B cell (primary cell): ENCODE data around the gene ZNF335. TPM values are rescaled to one million over a fixed set of nuclear protein-coding genes. Genes with fewer than 3 reads are reported as not detected.

Experiments used
- ATAC-seq: fragments of 200-7000 bp; cut with Tn5 transposase; one replicate; pipeline ENCODE4 v1.10.0; 2021; ENCODE audit warnings: low read depth, mild to moderate bottlenecking, moderate number of reproducible peaks, moderate library complexity
- CTCF ChIA-PET: fragments of 350-600 bp; sonication (Branson Sonifier 250); formaldehyde crosslinking; loops from one replicate; lab custom pipeline; 2021; ENCODE audit warnings: antibody characterized with exemption, inconsistent platforms; lab: Charles Lee
- POLR2A ChIA-PET: fragments of 350-600 bp; sonication (Branson Sonifier 250); formaldehyde crosslinking; loops from one replicate; lab custom pipeline; 2021; ENCODE audit warnings: antibody characterized with exemption; lab: Charles Lee
- DNase-seq: peaks from one replicate; pipeline ENCODE4 v3.0.0; 2013
- H2AFZ ChIP-seq: 2 replicates; pipeline ENCODE4 v1.6.1; 2012; ENCODE audit warnings: mild to moderate bottlenecking, low read depth, low read length; ENCODE audit not compliant: insufficient read depth, poor library complexity, severe bottlenecking
- H3K27ac ChIP-seq, 2 donors: 1 replicate in 1 of 2; 2 replicates in 1 of 2; pipeline ENCODE4 v1.5.1; 2012 to 2013; ENCODE audit warnings: low read length in 2 of 2, mild to moderate bottlenecking in 2 of 2, moderate library complexity in 1 of 2
- H3K27me3 ChIP-seq, 4 experiments: fragments of 200-600 bp in 1 of 4; sonication (generic) in 1 of 4; replicated peaks in 1 of 4; 1 replicate in 2 of 4; 2 replicates in 2 of 4; pipeline versions ENCODE4 v1.6.1 to v1.7.0; 2013 to 2016; ENCODE audit warnings: low read length in 3 of 4, mild to moderate bottlenecking in 2 of 4, mixed read lengths in 1 of 4, moderate library complexity in 1 of 4; ENCODE audit not compliant: insufficient read depth in 4 of 4, control insufficient read depth in 3 of 4; ENCODE audit errors: control extremely low read depth in 1 of 4
- H3K36me3 ChIP-seq, 2 experiments: replicated peaks in 1 of 2; 1 replicate in 1 of 2; 2 replicates in 1 of 2; pipeline versions ENCODE4 v1.6.1 to v1.7.1; 2013; ENCODE audit warnings: low read length in 1 of 2; ENCODE audit not compliant: insufficient read depth in 2 of 2, control insufficient read depth in 1 of 2; ENCODE audit errors: control extremely low read depth in 1 of 2, extremely low read depth in 1 of 2
- H3K4me1 ChIP-seq, 2 donors: fragments of 200-600 bp in 1 of 2; sonication (generic) in 1 of 2; 1 replicate in 1 of 2; 2 replicates in 1 of 2; pipeline versions ENCODE4 v1.5.1 to v1.6.1; 2013 to 2017; ENCODE audit warnings: low read length in 2 of 2; ENCODE audit not compliant: control insufficient read depth in 2 of 2, insufficient read depth in 2 of 2
- H3K4me2 ChIP-seq: replicated peaks from 2 replicates; pipeline ENCODE3; 2012; ENCODE audit warnings: mild to moderate bottlenecking, low read depth, low read length; ENCODE audit not compliant: poor library complexity, severe bottlenecking
- H3K4me3 ChIP-seq, 5 experiments: fragments of 200-600 bp in 1 of 5; sonication (generic) in 1 of 5; 1 replicate in 3 of 5; 2 replicates in 2 of 5; pipeline versions ENCODE4 v1.5.1 to v1.7.0; 2011 to 2016; ENCODE audit warnings: low read length in 4 of 5, mild to moderate bottlenecking in 4 of 5, low read depth in 2 of 5, control low read depth in 1 of 5, moderate library complexity in 1 of 5; ENCODE audit not compliant: insufficient read depth in 1 of 5; ENCODE audit errors: control extremely low read depth in 1 of 5, extremely low read depth in 1 of 5
- H3K79me2 ChIP-seq: fragments of 200-600 bp; sonication (generic); one replicate; pipeline ENCODE4 v1.6.0; 2016; ENCODE audit warnings: low read length; ENCODE audit not compliant: control insufficient read depth, insufficient read depth
- H3K9ac ChIP-seq: fragments of 200-600 bp; sonication (generic); 2 replicates; pipeline ENCODE4 v1.6.1; 2017; ENCODE audit warnings: mild to moderate bottlenecking, low read length, moderate library complexity
- H3K9me3 ChIP-seq, 3 donors: one replicate each; pipeline versions ENCODE4 v1.6.1 to v1.7.1; 2013; ENCODE audit warnings: low read length in 2 of 3; ENCODE audit not compliant: control insufficient read depth in 2 of 3, insufficient read depth in 1 of 3; ENCODE audit errors: control extremely low read depth in 1 of 3
- H4K20me1 ChIP-seq: 2 replicates; pipeline ENCODE4 v1.6.0; 2012; ENCODE audit warnings: mild to moderate bottlenecking, low read length; ENCODE audit not compliant: insufficient read depth, control insufficient read depth, poor library complexity, severe bottlenecking
- H3K27ac Mint-ChIP-seq: one replicate; pipeline ENCODE4 v1.8.0; 2021; ENCODE audit warnings: mixed read lengths
- H3K27me3 Mint-ChIP-seq: one replicate; pipeline ENCODE4 v1.8.0; 2021; ENCODE audit warnings: mixed read lengths
- H3K4me1 Mint-ChIP-seq: one replicate; pipeline ENCODE4 v1.8.0; 2021; ENCODE audit warnings: mixed read lengths
- H3K4me3 Mint-ChIP-seq: one replicate; pipeline ENCODE4 v1.8.0; 2021; ENCODE audit warnings: mixed read lengths
- H3K9me3 Mint-ChIP-seq: one replicate; pipeline ENCODE4 v1.8.0; 2022; ENCODE audit warnings: mixed read lengths; ENCODE audit not compliant: insufficient read depth
- EZH2 ChIP-seq: IDR thresholded peaks from 2 replicates; pipeline ENCODE4 v1.6.1; 2012; ENCODE audit warnings: borderline replicate concordance, low read depth, mild to moderate bottlenecking, moderate library complexity, low read length; ENCODE audit not compliant: insufficient read depth, poor library complexity, severe bottlenecking
- WGBS: methylation state at CpG from one replicate; pipeline ENCODE4 v1.1.5; 2013; ENCODE audit warnings: missing lambda C conversion rate; ENCODE audit not compliant: insufficient coverage; 5-methylcytosine and 5-hydroxymethylcytosine counted together
- intact Hi-C: fragments of 100-400 bp; cut with micrococcal nuclease; formaldehyde crosslinking; loops from one replicate; pipeline ENCODE4 v1.10.0; 2022
- polyA plus RNA-seq: library from polyadenylated mRNA; depleted of rRNA; stranded (reverse); fragments of >200 nt; gene quantifications from 2 replicates; pipeline ENCODE4 v1.2.3, GENCODE V29; 2012
- total RNA-seq, 2 donors: library from RNA; stranded (reverse); fragments of 120-200 nt in 1 of 2; gene quantifications; 1 replicate in 1 of 2; 2 replicates in 1 of 2; pipeline versions ENCODE4 v1.2.3 to v1.2.4, GENCODE V29; 2013 to 2022
- TF ChIP-seq, protein P1 (sequence below): fragments of 200-600 bp; IDR thresholded peaks from one replicate; pipeline ENCODE4 v1.8.0; 2022; ENCODE audit warnings: antibody characterized with exemption, mild to moderate bottlenecking

ZNF335 gene
- total and polyA plus RNA-seq, 2 donors (not counting 1 experiment from before 2014, with no cell fraction given): 62.3 to 62.7 TPM

DNA sequence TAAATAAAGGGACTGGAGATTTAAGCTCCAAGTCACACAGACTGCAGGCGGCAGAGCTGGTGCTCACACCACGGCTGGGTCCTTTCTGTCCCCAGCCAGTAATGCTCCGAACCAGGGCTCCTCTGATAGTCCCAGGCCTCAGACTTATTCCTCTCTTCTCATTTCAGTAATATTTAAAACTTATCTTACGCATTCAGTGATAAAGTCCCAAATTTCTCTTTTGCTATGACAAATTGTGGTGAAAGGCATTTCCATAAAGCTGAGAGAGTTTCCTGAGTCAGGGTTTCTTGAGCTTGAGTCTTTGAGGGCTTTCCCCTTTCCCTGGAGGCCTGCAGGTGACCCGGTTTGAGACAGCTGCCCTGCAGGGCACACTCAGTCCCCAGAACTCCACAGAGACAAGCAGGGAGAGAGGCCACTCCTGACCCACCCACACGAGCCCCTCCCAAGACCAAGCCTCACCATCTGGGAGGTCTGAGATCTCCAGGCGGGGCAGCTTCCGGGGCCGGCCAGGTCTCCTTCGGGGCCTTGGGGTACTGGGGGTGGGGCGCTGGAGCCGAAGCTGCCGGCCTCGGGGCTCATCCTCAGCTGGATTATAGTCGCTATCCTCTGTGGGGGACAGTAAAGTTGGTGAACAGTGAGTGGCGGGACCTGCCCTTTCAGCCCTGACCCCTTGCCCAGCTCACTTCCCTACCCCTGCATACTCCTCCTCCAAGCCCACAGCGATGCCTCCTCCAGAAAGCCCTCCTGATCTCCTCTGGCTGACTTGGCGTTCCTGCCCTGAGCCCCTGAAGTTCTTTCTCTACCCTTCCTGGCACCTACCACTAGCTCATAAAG is 6.6 kb downstream of the ZNF335 start:
- Mint-ChIP-seq H3K27ac (peak overlapping the region; percentile 61), H3K27me3 (no peaks in the 10 kb centered on the region), H3K4me3 (no peak overlapping the region), H3K9me3 (no peaks in the 10 kb centered on the region), H3K4me1 (peaks cover 23% of the 10 kb centered on the region)
- ChIA-PET POLR2A (interaction anchor here (0.9 kb wide), 1 partner anchor 29 kb away, joined by 3 read pairs; no protein-coding TSS in a partner anchor), CTCF (interaction anchor here (0.9 to 6.1 kb wide), 5 partner anchors 16 to 194 kb away, joined by 3 to 57 read pairs (median 3); no protein-coding TSS in a partner anchor)
- no peaks in the 10 kb centered on the region for H3K27me3 ChIP-seq
- H3K9me3 ChIP-seq: no peaks in the 10 kb centered on the region
- H3K27ac ChIP-seq: no peak overlapping the region
- H4K20me1 ChIP-seq: peaks cover 32% of the 10 kb centered on the region
- no peak overlapping the region for H2AFZ ChIP-seq
- peaks cover 26% of the 10 kb centered on the region for H3K79me2 ChIP-seq
- peaks cover 12 to 22% of the 10 kb centered on the region in 2 donors for H3K4me1 ChIP-seq
- no peak for ATAC-seq
- no peak overlapping the region for H3K9ac ChIP-seq
- WGBS: 79% methylated on average over 4 of the region's 18 CpGs
- H3K4me3 ChIP-seq: no peak overlapping the region
- H3K4me2 ChIP-seq: no peak overlapping the region
- peaks cover 0 to 82% of the 10 kb centered on the region in 2 experiments for H3K36me3 ChIP-seq
- TF ChIP-seq, protein P1, sequence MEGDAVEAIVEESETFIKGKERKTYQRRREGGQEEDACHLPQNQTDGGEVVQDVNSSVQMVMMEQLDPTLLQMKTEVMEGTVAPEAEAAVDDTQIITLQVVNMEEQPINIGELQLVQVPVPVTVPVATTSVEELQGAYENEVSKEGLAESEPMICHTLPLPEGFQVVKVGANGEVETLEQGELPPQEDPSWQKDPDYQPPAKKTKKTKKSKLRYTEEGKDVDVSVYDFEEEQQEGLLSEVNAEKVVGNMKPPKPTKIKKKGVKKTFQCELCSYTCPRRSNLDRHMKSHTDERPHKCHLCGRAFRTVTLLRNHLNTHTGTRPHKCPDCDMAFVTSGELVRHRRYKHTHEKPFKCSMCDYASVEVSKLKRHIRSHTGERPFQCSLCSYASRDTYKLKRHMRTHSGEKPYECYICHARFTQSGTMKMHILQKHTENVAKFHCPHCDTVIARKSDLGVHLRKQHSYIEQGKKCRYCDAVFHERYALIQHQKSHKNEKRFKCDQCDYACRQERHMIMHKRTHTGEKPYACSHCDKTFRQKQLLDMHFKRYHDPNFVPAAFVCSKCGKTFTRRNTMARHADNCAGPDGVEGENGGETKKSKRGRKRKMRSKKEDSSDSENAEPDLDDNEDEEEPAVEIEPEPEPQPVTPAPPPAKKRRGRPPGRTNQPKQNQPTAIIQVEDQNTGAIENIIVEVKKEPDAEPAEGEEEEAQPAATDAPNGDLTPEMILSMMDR: no peak
- TF ChIP-seq EZH2: no peak
- peak; percentile 19 for DNase-seq
- intact Hi-C loops: no loop called here

DNA sequence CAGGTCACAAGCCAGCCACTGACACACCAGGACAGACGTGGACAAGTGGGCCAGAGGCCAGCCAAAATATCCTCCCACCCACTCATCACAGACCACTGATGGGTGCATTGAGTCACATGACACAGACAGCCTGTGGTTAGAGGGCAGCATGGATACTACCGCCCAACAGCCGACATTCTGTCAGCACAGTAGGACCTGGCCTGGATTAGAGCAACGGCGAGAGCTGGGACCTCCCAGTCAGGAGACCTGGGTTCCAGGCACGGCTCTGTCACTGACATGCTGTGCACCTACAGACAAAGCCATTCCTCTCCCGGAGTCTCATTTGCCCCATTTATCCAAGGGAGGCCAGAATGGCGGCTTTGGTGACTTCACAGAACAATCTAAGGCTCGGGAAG is 8.0 kb downstream of the ZNF335 start:
- POLR2A ChIA-PET: no interaction called here
- Histone ChIP-seq H3K4me3 (no peak overlapping the region), H3K27me3 (no peaks in the 10 kb centered on the region), H3K27ac (no peak overlapping the region), H3K9ac (no peak overlapping the region), H3K9me3 (peaks cover 0 to 6% (median 0%) of the 10 kb centered on the region in 3 donors), H3K79me2 (peaks cover 12% of the 10 kb centered on the region), H3K36me3 (peaks cover 0 to 87% of the 10 kb centered on the region in 2 experiments), H3K4me2 (no peak overlapping the region), H4K20me1 (peaks cover 25% of the 10 kb centered on the region), H3K4me1 (peaks cover 0 to 9% of the 10 kb centered on the region in 2 donors), H2AFZ (no peak overlapping the region)
- intact Hi-C loops: no loop called here
- Mint-ChIP-seq H3K4me3 (no peak overlapping the region), H3K4me1 (peaks cover 10% of the 10 kb centered on the region), H3K9me3 (no peaks in the 10 kb centered on the region), H3K27ac (peak overlapping the region; percentile 15), H3K27me3 (no peaks in the 10 kb centered on the region)
- DNase-seq (peak; percentile 17), ATAC-seq (no peak)
- 95% methylated on average over 9 of the region's 9 CpGs for WGBS
- CTCF ChIA-PET: interaction anchor here (6.1 kb wide), 1 partner anchor 164 kb away, joined by 57 read pairs; no protein-coding TSS in a partner anchor
- TF ChIP-seq EZH2: no peak
